Loucy (cell line): ENCODE data around the gene ASB1.

Experiments used
- H2AFZ ChIP-seq: fragments of 200-600 bp; sonication (generic); 2 replicates; pipeline ENCODE4 v1.6.0; 2016; ENCODE audit warnings: antibody characterized with exemption, mild to moderate bottlenecking, low read length, moderate library complexity
- H3F3A ChIP-seq: fragments of 200-600 bp; 2 replicates; pipeline ENCODE4 v1.6.0; 2016; ENCODE audit warnings: antibody characterized with exemption, low read depth, mild to moderate bottlenecking
- H3K27me3 ChIP-seq: fragments of 200-600 bp; sonication (generic); 2 replicates; pipeline ENCODE4 v1.6.1; 2014; ENCODE audit warnings: low read length, mild to moderate bottlenecking; ENCODE audit not compliant: insufficient read depth, poor library complexity, severe bottlenecking
- H3K36me3 ChIP-seq: fragments of 200-600 bp; sonication (generic); 2 replicates; pipeline ENCODE4 v1.6.1; 2016; ENCODE audit warnings: low read length; ENCODE audit not compliant: insufficient read depth
- H3K4me1 ChIP-seq: fragments of 200-600 bp; sonication (generic); 2 replicates; pipeline ENCODE4 v1.5.1; 2014; ENCODE audit warnings: low read length, mild to moderate bottlenecking; ENCODE audit not compliant: insufficient read depth, poor library complexity, severe bottlenecking
- H3K4me2 ChIP-seq: fragments of 200-600 bp; sonication (generic); 2 replicates; pipeline ENCODE4 v1.6.0; 2014; ENCODE audit warnings: antibody characterized with exemption, low read length, low read depth, mild to moderate bottlenecking; ENCODE audit not compliant: poor library complexity, severe bottlenecking
- H3K4me3 ChIP-seq: fragments of 200-600 bp; sonication (generic); 2 replicates; pipeline ENCODE4 v1.5.1; 2014; ENCODE audit warnings: low read length, mild to moderate bottlenecking, mixed read lengths; ENCODE audit not compliant: poor library complexity, severe bottlenecking
- H3K79me2 ChIP-seq: fragments of 200-600 bp; sonication (generic); 2 replicates; pipeline ENCODE4 v1.6.1; 2014; ENCODE audit warnings: low read length; ENCODE audit not compliant: insufficient read depth
- H3K9ac ChIP-seq: fragments of 200-600 bp; sonication (generic); 2 replicates; pipeline ENCODE4 v1.6.0; 2014; ENCODE audit warnings: mild to moderate bottlenecking, low read depth, low read length, moderate library complexity; ENCODE audit not compliant: poor library complexity, severe bottlenecking
- H3K9me2 ChIP-seq: fragments of 200-600 bp; sonication (generic); replicated peaks from 2 replicates; pipeline ENCODE4 v1.6.1; 2016; ENCODE audit warnings: low read depth, low read length, mixed read lengths
- H3K9me3 ChIP-seq: fragments of 200-600 bp; sonication (generic); 2 replicates; pipeline ENCODE4 v1.6.1; 2014; ENCODE audit warnings: mild to moderate bottlenecking, antibody characterized with exemption, low read length, low read depth; ENCODE audit not compliant: insufficient read depth
- H4K20me1 ChIP-seq: fragments of 200-600 bp; sonication (generic); 2 replicates; pipeline ENCODE4 v1.6.0; 2014; ENCODE audit warnings: antibody characterized with exemption, low read length, mild to moderate bottlenecking; ENCODE audit not compliant: insufficient read depth, poor library complexity, severe bottlenecking
- EZH2phosphoT487 ChIP-seq: fragments of 200-600 bp; IDR thresholded peaks from 2 replicates; pipeline ENCODE4 v1.6.1; 2018; ENCODE audit warnings: antibody characterized with exemption, mild to moderate bottlenecking, moderate library complexity, borderline replicate concordance
- TF ChIP-seq, protein P1 (sequence below): fragments of 200-600 bp; sonication (generic); conservative IDR thresholded peaks from 2 replicates; pipeline ENCODE4 v1.5.1; 2014; ENCODE audit warnings: mild to moderate bottlenecking, antibody characterized with exemption, low read length

Gene ASB1

DNA sequence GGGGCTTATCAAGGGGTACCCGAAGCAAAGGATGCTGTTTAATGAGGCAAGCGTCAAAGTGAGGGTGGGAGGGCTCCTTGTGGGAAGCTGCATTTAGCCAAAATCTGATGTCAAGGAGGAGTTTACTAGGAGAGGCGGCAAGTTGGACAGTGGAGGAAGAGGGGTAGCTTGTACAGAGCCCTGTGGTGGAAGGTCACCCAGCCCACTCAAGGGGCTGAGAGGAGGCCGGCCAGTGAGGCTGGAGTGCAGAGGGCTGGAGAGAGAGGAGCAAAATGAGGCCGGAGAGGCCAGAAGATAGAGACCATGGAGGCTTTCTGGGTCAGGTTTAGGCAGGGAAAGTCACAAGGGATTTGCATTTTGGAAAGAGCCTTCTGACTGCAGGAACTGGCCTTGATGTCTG, 49.5 kb downstream of the ASB1 start:
- H3K9me2 ChIP-seq: no peaks in the 10 kb centered on the region

DNA sequence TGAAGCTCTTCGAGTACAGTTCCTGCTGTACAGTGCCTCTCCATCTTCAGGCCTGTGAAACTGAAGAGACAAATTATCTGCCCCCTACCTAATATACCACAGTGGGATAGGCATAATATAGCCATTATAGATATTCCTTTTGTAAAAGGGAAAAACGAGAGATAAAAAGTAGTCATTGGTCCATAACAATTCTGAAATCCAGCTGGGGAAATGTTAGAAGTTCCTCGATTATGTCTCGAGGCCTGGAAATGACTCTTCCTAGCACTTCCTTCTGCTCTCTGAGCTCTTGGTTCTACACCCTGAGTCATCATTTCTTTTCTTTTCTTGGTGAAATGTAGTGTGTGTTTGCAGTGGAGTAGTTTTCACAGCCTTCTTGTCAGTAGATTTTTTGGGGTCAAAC, 51.5 kb downstream of the ASB1 start:
- Histone ChIP-seq H3K79me2 (no peaks in the 10 kb centered on the region), H3K9ac (no peak overlapping the region), H3K4me3 (no peak overlapping the region), H3K27me3 (no peaks in the 10 kb centered on the region), H3K9me2 (no peaks in the 10 kb centered on the region), H2AFZ (no peak overlapping the region), H3F3A (0 out of 2 replicates have a peak, but pooled peaks cover 2% of the 10 kb centered on the region), H4K20me1 (no peaks in the 10 kb centered on the region), H3K4me2 (no peak overlapping the region), H3K9me3 (peaks cover 15% of the 10 kb centered on the region), H3K4me1 (no peaks in the 10 kb centered on the region), H3K36me3 (no peaks in the 10 kb centered on the region)
- TF ChIP-seq EZH2phosphoT487: no peak
- TF ChIP-seq, protein P1, sequence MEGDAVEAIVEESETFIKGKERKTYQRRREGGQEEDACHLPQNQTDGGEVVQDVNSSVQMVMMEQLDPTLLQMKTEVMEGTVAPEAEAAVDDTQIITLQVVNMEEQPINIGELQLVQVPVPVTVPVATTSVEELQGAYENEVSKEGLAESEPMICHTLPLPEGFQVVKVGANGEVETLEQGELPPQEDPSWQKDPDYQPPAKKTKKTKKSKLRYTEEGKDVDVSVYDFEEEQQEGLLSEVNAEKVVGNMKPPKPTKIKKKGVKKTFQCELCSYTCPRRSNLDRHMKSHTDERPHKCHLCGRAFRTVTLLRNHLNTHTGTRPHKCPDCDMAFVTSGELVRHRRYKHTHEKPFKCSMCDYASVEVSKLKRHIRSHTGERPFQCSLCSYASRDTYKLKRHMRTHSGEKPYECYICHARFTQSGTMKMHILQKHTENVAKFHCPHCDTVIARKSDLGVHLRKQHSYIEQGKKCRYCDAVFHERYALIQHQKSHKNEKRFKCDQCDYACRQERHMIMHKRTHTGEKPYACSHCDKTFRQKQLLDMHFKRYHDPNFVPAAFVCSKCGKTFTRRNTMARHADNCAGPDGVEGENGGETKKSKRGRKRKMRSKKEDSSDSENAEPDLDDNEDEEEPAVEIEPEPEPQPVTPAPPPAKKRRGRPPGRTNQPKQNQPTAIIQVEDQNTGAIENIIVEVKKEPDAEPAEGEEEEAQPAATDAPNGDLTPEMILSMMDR: no peak

More for the DNA sequence above, 49.5 kb downstream of the ASB1 start:
- Histone ChIP-seq H3K27me3 (no peaks in the 10 kb centered on the region), H3K4me1 (no peaks in the 10 kb centered on the region), H3K4me2 (no peak overlapping the region), H3K36me3 (no peaks in the 10 kb centered on the region), H3K79me2 (no peaks in the 10 kb centered on the region), H2AFZ (no peak overlapping the region), H3K4me3 (no peak overlapping the region), H3K9me3 (peaks cover 29% of the 10 kb centered on the region), H3F3A (no peaks in the 10 kb centered on the region), H3K9ac (no peak overlapping the region), H4K20me1 (no peaks in the 10 kb centered on the region)
- TF ChIP-seq EZH2phosphoT487: no peak
- TF ChIP-seq, protein P1: no peak

DNA sequence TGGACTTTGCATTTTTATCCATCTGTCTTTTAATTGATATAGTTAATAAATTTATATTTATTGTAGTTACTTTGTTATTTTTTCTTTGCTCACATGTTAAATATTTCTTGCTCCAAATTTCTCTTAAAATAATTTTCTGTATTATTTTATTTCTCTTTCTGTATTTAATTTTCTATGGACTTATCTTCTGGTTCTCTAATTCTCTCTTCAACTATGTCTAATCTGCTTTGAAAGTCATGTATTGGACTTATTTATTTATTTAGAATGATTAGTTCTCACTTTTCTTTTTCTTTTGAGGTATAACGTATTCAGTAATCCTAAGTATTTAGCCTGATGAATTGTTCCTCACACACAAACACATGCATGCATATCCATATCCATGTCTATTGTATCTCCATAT, 53.1 kb downstream of the ASB1 start:
- peaks cover 9% of the 10 kb centered on the region; the same call in 1 of the 2 replicates for H3K9me3 ChIP-seq
- H2AFZ ChIP-seq: no peak overlapping the region
- H3K27me3 ChIP-seq: no peaks in the 10 kb centered on the region
- no peak overlapping the region for H3K4me2 ChIP-seq
- no peak overlapping the region for H3K9ac ChIP-seq
- no peaks in the 10 kb centered on the region for H3K36me3 ChIP-seq
- no peaks in the 10 kb centered on the region for H3K4me1 ChIP-seq
- H4K20me1 ChIP-seq: no peaks in the 10 kb centered on the region
- H3K79me2 ChIP-seq: no peaks in the 10 kb centered on the region
- H3F3A ChIP-seq: 0 out of 2 replicates have a peak, but pooled peaks cover 2% of the 10 kb centered on the region
- H3K9me2 ChIP-seq: no peaks in the 10 kb centered on the region
- TF ChIP-seq EZH2phosphoT487: no peak
- TF ChIP-seq, protein P1: no peak
- H3K4me3 ChIP-seq: no peak overlapping the region
